A673 (cell line): Measurements from ENCODE around the gene PTPRK.

Experiments used
- EZH2 ChIP-seq: fragments of 200-600 bp; sonication (generic); IDR thresholded peaks from 2 replicates; pipeline ENCODE4 v1.6.1; 2017; ENCODE audit warnings: borderline replicate concordance, low read depth, mild to moderate bottlenecking, mixed read lengths, antibody characterized with exemption, low read length; ENCODE audit not compliant: poor library complexity, severe bottlenecking
- TF ChIP-seq, protein P1 (sequence below): fragments of 300-800, 200-600 bp; sonication (generic); conservative IDR thresholded peaks from 2 replicates; pipeline ENCODE4 v1.5.1; 2017; ENCODE audit warnings: low read depth, mild to moderate bottlenecking, antibody characterized with exemption, low read length, moderate library complexity, mixed read lengths

DNA sequence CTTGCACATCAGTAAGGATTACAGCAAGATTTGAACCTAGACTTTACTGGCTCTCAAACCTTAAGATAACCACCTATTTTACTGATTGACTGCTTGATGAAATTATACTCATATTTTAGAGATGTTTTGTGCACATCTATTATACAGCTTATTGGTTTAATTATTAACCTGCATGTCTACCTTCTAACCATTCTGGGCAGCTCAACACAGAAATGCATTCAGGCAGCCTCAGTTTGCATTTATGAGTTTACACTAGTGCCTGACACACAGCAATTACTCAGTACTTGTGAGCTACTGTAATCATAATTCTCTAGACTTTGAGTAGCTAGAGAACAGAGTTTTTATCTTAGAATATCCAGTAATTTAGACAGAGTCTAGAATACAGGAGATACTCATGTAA is 345.7 kb downstream of the PTPRK start:
- TF ChIP-seq, protein P1, sequence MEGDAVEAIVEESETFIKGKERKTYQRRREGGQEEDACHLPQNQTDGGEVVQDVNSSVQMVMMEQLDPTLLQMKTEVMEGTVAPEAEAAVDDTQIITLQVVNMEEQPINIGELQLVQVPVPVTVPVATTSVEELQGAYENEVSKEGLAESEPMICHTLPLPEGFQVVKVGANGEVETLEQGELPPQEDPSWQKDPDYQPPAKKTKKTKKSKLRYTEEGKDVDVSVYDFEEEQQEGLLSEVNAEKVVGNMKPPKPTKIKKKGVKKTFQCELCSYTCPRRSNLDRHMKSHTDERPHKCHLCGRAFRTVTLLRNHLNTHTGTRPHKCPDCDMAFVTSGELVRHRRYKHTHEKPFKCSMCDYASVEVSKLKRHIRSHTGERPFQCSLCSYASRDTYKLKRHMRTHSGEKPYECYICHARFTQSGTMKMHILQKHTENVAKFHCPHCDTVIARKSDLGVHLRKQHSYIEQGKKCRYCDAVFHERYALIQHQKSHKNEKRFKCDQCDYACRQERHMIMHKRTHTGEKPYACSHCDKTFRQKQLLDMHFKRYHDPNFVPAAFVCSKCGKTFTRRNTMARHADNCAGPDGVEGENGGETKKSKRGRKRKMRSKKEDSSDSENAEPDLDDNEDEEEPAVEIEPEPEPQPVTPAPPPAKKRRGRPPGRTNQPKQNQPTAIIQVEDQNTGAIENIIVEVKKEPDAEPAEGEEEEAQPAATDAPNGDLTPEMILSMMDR: no peak
- no peak for TF ChIP-seq EZH2
